PC-9 (cell line): ENCODE results near the gene BGLAP. TPM values are rescaled to one million over a fixed set of nuclear protein-coding genes. Genes with fewer than 3 reads are reported as not detected.
A peak's percentile ranks its signal among the peaks of the same experiment; 100 is the strongest.

Experiments used
- BruUV-seq: library from RNA; stranded (reverse); fragments of 400-500 nt; replicated peaks from 2 replicates; lab custom pipeline; 2021; lab: Mats Ljungman, UMichigan
- CTCF ChIA-PET: fragments of 300-600 bp; sonication (Branson Sonifier 250); formaldehyde crosslinking; loops from one replicate; lab custom pipeline; 2022; ENCODE audit warnings: antibody characterized with exemption; lab: Charles Lee
- POLR2A ChIA-PET: fragments of 300-600 bp; sonication (Branson Sonifier 250); formaldehyde crosslinking; loops from one replicate; lab custom pipeline; 2022; ENCODE audit warnings: antibody characterized with exemption; ENCODE audit not compliant: unreplicated experiment; lab: Charles Lee
- DNase-seq, 2 experiments: peaks; one replicate each; pipeline versions ENCODE4 v3.0.0 to v3.0.0-alpha.2; 2015 to 2022; ENCODE audit warnings: mixed read lengths in 1 of 2
- H2AFZ ChIP-seq: fragments of 200-600 bp; sonication (generic); 2 replicates; pipeline ENCODE4 v1.8.1; 2017; ENCODE audit warnings: antibody characterized with exemption
- H3F3A ChIP-seq: fragments of 200-600 bp; sonication (generic); 2 replicates; pipeline ENCODE4 v1.8.1; 2017; ENCODE audit warnings: antibody characterized with exemption, mild to moderate bottlenecking, low read depth; ENCODE audit not compliant: insufficient read depth
- H3K27ac ChIP-seq: fragments of 200-600 bp; sonication (generic); 2 replicates; pipeline ENCODE4 v1.6.1; 2016; ENCODE audit warnings: mixed run types
- H3K27me3 ChIP-seq: fragments of 200-600 bp; sonication (generic); 2 replicates; pipeline ENCODE4 v1.6.1; 2016; ENCODE audit warnings: low read depth, mixed run types; ENCODE audit not compliant: insufficient read depth
- H3K36me3 ChIP-seq: fragments of 200-600 bp; sonication (generic); 2 replicates; pipeline ENCODE4 v1.6.1; 2016; ENCODE audit warnings: low read depth, mixed run types
- H3K4me1 ChIP-seq: fragments of 200-600 bp; sonication (generic); replicated peaks from 2 replicates; pipeline ENCODE4 v1.6.1; 2016; ENCODE audit warnings: mixed run types; ENCODE audit not compliant: insufficient read depth
- H3K4me2 ChIP-seq: fragments of 200-600 bp; sonication (generic); 2 replicates; pipeline ENCODE4 v1.6.1; 2017; ENCODE audit warnings: mixed run types
- H3K4me3 ChIP-seq: fragments of 200-600 bp; sonication (generic); 2 replicates; pipeline ENCODE4 v1.6.1; 2016; ENCODE audit warnings: mixed run types
- H3K79me2 ChIP-seq: fragments of 200-600 bp; sonication (generic); 2 replicates; pipeline ENCODE4 v1.6.1; 2017; ENCODE audit warnings: low read depth, mixed run types
- H3K9me2 ChIP-seq: fragments of 200-600 bp; sonication (generic); 2 replicates; pipeline ENCODE4 v1.8.1; 2017; ENCODE audit warnings: mild to moderate bottlenecking; ENCODE audit not compliant: insufficient read depth
- H3K9me3 ChIP-seq: fragments of 200-600 bp; sonication (generic); 2 replicates; pipeline ENCODE4 v1.8.1; 2016; ENCODE audit warnings: low read depth; ENCODE audit not compliant: insufficient read depth
- H4K20me1 ChIP-seq: fragments of 200-600 bp; sonication (generic); 2 replicates; pipeline ENCODE4 v1.8.1; 2017; ENCODE audit not compliant: insufficient read depth
- EZH2 ChIP-seq: fragments of 200-600 bp; sonication (generic); IDR thresholded peaks from 2 replicates; pipeline ENCODE4 v1.8.0; 2017; ENCODE audit warnings: antibody characterized with exemption, low read depth
- intact Hi-C: fragments of 100-400 bp; cut with micrococcal nuclease; formaldehyde crosslinking; loops from one replicate; pipeline ENCODE4 v1.10.0; 2022; ENCODE audit not compliant: unreplicated experiment
- total RNA-seq: library from RNA; stranded (reverse); gene quantifications from 2 replicates; pipeline ENCODE4 v1.2.3, GENCODE V29; 2021
- TF ChIP-seq, protein P1 (sequence below): fragments of 200-600 bp; sonication (generic); conservative IDR thresholded peaks from 2 replicates; pipeline ENCODE4 v1.6.1; 2017; ENCODE audit warnings: mixed run types, antibody characterized with exemption, mild to moderate bottlenecking, moderate library complexity

Gene BGLAP
- total RNA-seq, 1 experiment from 2014 or later, result 2.6 TPM

GRCh38 chr1:156284757-156285156 is 42.8 kb downstream of the BGLAP start:
- ChIA-PET POLR2A (interaction anchor here (0.6 kb wide), 1 partner anchor 15 kb away, joined by 3 read pairs; the partner anchor contains the start of gene VHLL), CTCF (no interaction called here)
- Histone ChIP-seq H3K36me3 (0 out of 2 replicates have a peak, but pooled peaks cover 11% of the 10 kb centered on the region), H4K20me1 (peaks cover 9% of the 10 kb centered on the region), H3K9me3 (no peaks in the 10 kb centered on the region), H3K9me2 (no peaks in the 10 kb centered on the region), H3K79me2 (peaks cover 54% of the 10 kb centered on the region), H3K27ac (peak overlapping the region; percentile 23; the same call in 1 of the 2 replicates), H3K27me3 (no peaks in the 10 kb centered on the region), H2AFZ (peak overlapping the region; percentile 49; the same call in 1 of the 2 replicates), H3K4me3 (peak overlapping the region; percentile 97), H3K4me2 (peak overlapping the region; percentile 96), H3K4me1 (peaks cover 30% of the 10 kb centered on the region), H3F3A (peaks cover 23% of the 10 kb centered on the region; the same call in 1 of the 2 replicates)
- DNase-seq, result peak in 1 of 2 experiments; percentile 21
- BruUV-seq, result no TSS peak
- intact Hi-C loops, result loop anchor here (5.0 kb wide), 1 partner anchor 307 kb away; the partner anchor contains the start of gene ARHGEF2
- TF ChIP-seq, protein P1, sequence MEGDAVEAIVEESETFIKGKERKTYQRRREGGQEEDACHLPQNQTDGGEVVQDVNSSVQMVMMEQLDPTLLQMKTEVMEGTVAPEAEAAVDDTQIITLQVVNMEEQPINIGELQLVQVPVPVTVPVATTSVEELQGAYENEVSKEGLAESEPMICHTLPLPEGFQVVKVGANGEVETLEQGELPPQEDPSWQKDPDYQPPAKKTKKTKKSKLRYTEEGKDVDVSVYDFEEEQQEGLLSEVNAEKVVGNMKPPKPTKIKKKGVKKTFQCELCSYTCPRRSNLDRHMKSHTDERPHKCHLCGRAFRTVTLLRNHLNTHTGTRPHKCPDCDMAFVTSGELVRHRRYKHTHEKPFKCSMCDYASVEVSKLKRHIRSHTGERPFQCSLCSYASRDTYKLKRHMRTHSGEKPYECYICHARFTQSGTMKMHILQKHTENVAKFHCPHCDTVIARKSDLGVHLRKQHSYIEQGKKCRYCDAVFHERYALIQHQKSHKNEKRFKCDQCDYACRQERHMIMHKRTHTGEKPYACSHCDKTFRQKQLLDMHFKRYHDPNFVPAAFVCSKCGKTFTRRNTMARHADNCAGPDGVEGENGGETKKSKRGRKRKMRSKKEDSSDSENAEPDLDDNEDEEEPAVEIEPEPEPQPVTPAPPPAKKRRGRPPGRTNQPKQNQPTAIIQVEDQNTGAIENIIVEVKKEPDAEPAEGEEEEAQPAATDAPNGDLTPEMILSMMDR, result no peak
- TF ChIP-seq EZH2, result no peak

GRCh38 chr1:156285437-156285836 is 43.5 kb downstream of the BGLAP start:
- Histone ChIP-seq H2AFZ (no peak overlapping the region), H3K79me2 (peaks cover 47% of the 10 kb centered on the region), H3F3A (peaks cover 23% of the 10 kb centered on the region; the same call in 1 of the 2 replicates), H3K4me3 (no peak overlapping the region), H3K4me1 (peaks cover 30% of the 10 kb centered on the region), H3K4me2 (peak overlapping the region; percentile 96), H3K27me3 (no peaks in the 10 kb centered on the region), H4K20me1 (peaks cover 9% of the 10 kb centered on the region), H3K27ac (no peak overlapping the region), H3K9me3 (no peaks in the 10 kb centered on the region), H3K36me3 (0 out of 2 replicates have a peak, but pooled peaks cover 11% of the 10 kb centered on the region), H3K9me2 (no peaks in the 10 kb centered on the region)
- CTCF ChIA-PET, result no interaction called here
- no peak for TF ChIP-seq EZH2
- TF ChIP-seq, protein P1, result no peak
- BruUV-seq, result no TSS peak
- intact Hi-C loops, result no loop called here
- POLR2A ChIA-PET, result no interaction called here
- no peak for DNase-seq

GRCh38 chr1:156286061-156286460 is 44.1 kb downstream of the BGLAP start:
- peaks cover 5% of the 10 kb centered on the region for H4K20me1 ChIP-seq
- no peak overlapping the region for H2AFZ ChIP-seq
- DNase-seq, result no peak
- H3K9me3 ChIP-seq, result no peaks in the 10 kb centered on the region
- no TSS peak for BruUV-seq
- H3K4me1 ChIP-seq, result peaks cover 26% of the 10 kb centered on the region
- H3K27ac ChIP-seq, result no peak overlapping the region
- H3K27me3 ChIP-seq, result no peaks in the 10 kb centered on the region
- peaks cover 41% of the 10 kb centered on the region for H3K79me2 ChIP-seq
- POLR2A ChIA-PET, result no interaction called here
- no peaks in the 10 kb centered on the region for H3K9me2 ChIP-seq
- no peak overlapping the region for H3K4me3 ChIP-seq
- H3K36me3 ChIP-seq, result 0 out of 2 replicates have a peak, but pooled peaks cover 11% of the 10 kb centered on the region
- no peak overlapping the region for H3K4me2 ChIP-seq
- CTCF ChIA-PET, result no interaction called here
- peaks cover 17% of the 10 kb centered on the region; the same call in 1 of the 2 replicates for H3F3A ChIP-seq
- intact Hi-C loops, result no loop called here
- TF ChIP-seq EZH2, result no peak
- TF ChIP-seq, protein P1, result no peak
